Activated CD4-positive, alpha-beta memory T cell treated with anti-CD3 and anti-CD28 coated beads for 36 hours (primary cell): Measurements from ENCODE around the gene EBI3. TPM values are rescaled to one million over a fixed set of nuclear protein-coding genes. Genes with fewer than 3 reads are reported as not detected.
"Not testable (repeated sequence)": the region's sequence is repeated elsewhere in the genome, so short reads cannot be mapped to it uniquely, and the experiment has no call there.

Experiments used
- CTCF ChIA-PET: fragments of 350-600 bp; sonication (Branson Sonifier 250); formaldehyde crosslinking; loops from one replicate; lab custom pipeline; 2021; ENCODE audit warnings: antibody characterized with exemption, inconsistent platforms; lab: Charles Lee
- POLR2A ChIA-PET: fragments of 350-600 bp; sonication (Branson Sonifier 250); formaldehyde crosslinking; loops from one replicate; lab custom pipeline; 2021; ENCODE audit warnings: antibody characterized with exemption; lab: Charles Lee
- DNase-seq: peaks from one replicate; pipeline ENCODE4 v3.0.0-alpha.2; 2020
- H3K27ac Mint-ChIP-seq: one replicate; pipeline ENCODE4 v1.8.0; 2021; ENCODE audit warnings: mixed read lengths
- H3K27me3 Mint-ChIP-seq: one replicate; pipeline ENCODE4 v1.8.0; 2021; ENCODE audit warnings: mixed read lengths
- H3K36me3 Mint-ChIP-seq: one replicate; pipeline ENCODE4 v1.8.0; 2021; ENCODE audit warnings: mixed read lengths
- H3K4me1 Mint-ChIP-seq: one replicate; pipeline ENCODE4 v1.8.0; 2021; ENCODE audit warnings: low read depth, mixed read lengths
- H3K4me3 Mint-ChIP-seq: one replicate; pipeline ENCODE4 v1.8.0; 2021; ENCODE audit warnings: mild to moderate bottlenecking, mixed read lengths
- H3K9me3 Mint-ChIP-seq: one replicate; pipeline ENCODE4 v1.8.0; 2021; ENCODE audit warnings: mixed read lengths
- intact Hi-C: fragments of 100-400 bp; cut with micrococcal nuclease; formaldehyde crosslinking; loops from one replicate; pipeline ENCODE4 v1.15.1; 2023
- total RNA-seq, 2 experiments: library from RNA; stranded (reverse); gene quantifications; one replicate each; pipeline ENCODE4 v1.2.3, GENCODE V29; 2021

Gene EBI3
- total RNA-seq, 2 experiments from 2014 or later: 11.0 to 14.2 TPM

GRCh38 chr19:4208385-4209094, 20.8 kb upstream of the EBI3 start:
- POLR2A ChIA-PET: no interaction called here
- Mint-ChIP-seq H3K27me3 (no peaks in the 10 kb centered on the region), H3K36me3 (no peaks in the 10 kb centered on the region), H3K4me1 (no peaks in the 10 kb centered on the region), H3K4me3 (no peak overlapping the region), H3K27ac (no peak overlapping the region), H3K9me3 (no peaks in the 10 kb centered on the region)
- CTCF ChIA-PET: interaction anchor here (0.6 to 1.8 kb wide), 6 partner anchors 8 to 330 kb away, joined by 3 to 5 read pairs (median 3); partner anchors contain the start of gene EBI3
- no peak for DNase-seq
- intact Hi-C loops: no loop called here

GRCh38 chr19:4210166-4210731, 19.1 kb upstream of the EBI3 start:
- intact Hi-C loops: no loop called here
- Mint-ChIP-seq H3K36me3 (no peaks in the 10 kb centered on the region), H3K4me1 (peaks cover 6% of the 10 kb centered on the region), H3K9me3 (no peaks in the 10 kb centered on the region), H3K27me3 (no peaks in the 10 kb centered on the region), H3K27ac (no peak overlapping the region), H3K4me3 (no peak overlapping the region)
- ChIA-PET CTCF (no interaction called here), POLR2A (no interaction called here)
- no peak for DNase-seq

GRCh38 chr19:4213116-4213515, 16.2 kb upstream of the EBI3 start:
- DNase-seq: no peak
- ChIA-PET POLR2A (no interaction called here), CTCF (no interaction called here)
- H3K27me3 Mint-ChIP-seq: no peaks in the 10 kb centered on the region
- no peak overlapping the region for H3K27ac Mint-ChIP-seq
- peaks cover 6% of the 10 kb centered on the region for H3K4me1 Mint-ChIP-seq
- intact Hi-C loops: no loop called here
- no peaks in the 10 kb centered on the region for H3K9me3 Mint-ChIP-seq
- H3K4me3 Mint-ChIP-seq: no peak overlapping the region
- H3K36me3 Mint-ChIP-seq: no peaks in the 10 kb centered on the region

- Mint-ChIP-seq H3K9me3 (no peaks in the 10 kb centered on the region), H3K27ac (no peak overlapping the region), H3K4me3 (no peak overlapping the region), H3K36me3 (no peaks in the 10 kb centered on the region), H3K27me3 (no peaks in the 10 kb centered on the region), H3K4me1 (peaks cover 6% of the 10 kb centered on the region)
- DNase-seq: no peak
- CTCF ChIA-PET: no interaction called here
- POLR2A ChIA-PET: no interaction called here
- intact Hi-C loops: no loop called here
These were observed 13.5 kb upstream of the EBI3 start for GRCh38 chr19:4215807-4216206.

GRCh38 chr19:4216846-4217245, 12.5 kb upstream of the EBI3 start:
- intact Hi-C loops: no loop called here
- Mint-ChIP-seq H3K4me3 (no peak overlapping the region), H3K4me1 (peaks cover 6% of the 10 kb centered on the region), H3K36me3 (no peaks in the 10 kb centered on the region), H3K27ac (no peak overlapping the region), H3K27me3 (no peaks in the 10 kb centered on the region), H3K9me3 (no peaks in the 10 kb centered on the region)
- ChIA-PET POLR2A (no interaction called here), CTCF (interaction anchor here (1.0 to 1.3 kb wide), 2 partner anchors 9 to 77 kb away, joined by 3 to 4 read pairs; no protein-coding TSS in a partner anchor)
- DNase-seq: no peak

GRCh38 chr19:4217429-4218264, 11.7 kb upstream of the EBI3 start:
- no peak overlapping the region for H3K4me3 Mint-ChIP-seq
- H3K36me3 Mint-ChIP-seq: no peaks in the 10 kb centered on the region
- no peaks in the 10 kb centered on the region for H3K27me3 Mint-ChIP-seq
- H3K9me3 Mint-ChIP-seq: no peaks in the 10 kb centered on the region
- intact Hi-C loops: no loop called here
- ChIA-PET CTCF (interaction anchor here (1.0 to 1.3 kb wide), 3 partner anchors 9 to 78 kb away, joined by 3 to 4 read pairs (median 3); no protein-coding TSS in a partner anchor), POLR2A (no interaction called here)
- no peak overlapping the region for H3K27ac Mint-ChIP-seq
- DNase-seq: no peak
- H3K4me1 Mint-ChIP-seq: peaks cover 6% of the 10 kb centered on the region

GRCh38 chr19:4218523-4218922, 10.8 kb upstream of the EBI3 start:
- H3K27me3 Mint-ChIP-seq, H3K9me3 Mint-ChIP-seq, H3K4me3 Mint-ChIP-seq, H3K36me3 Mint-ChIP-seq, DNase-seq, H3K27ac Mint-ChIP-seq, H3K4me1 Mint-ChIP-seq, intact Hi-C loops, POLR2A ChIA-PET: not testable (repeated sequence)
- CTCF ChIA-PET: interaction anchor here (0.9 to 1.1 kb wide), 2 partner anchors 10 to 16 kb away, joined by 3 read pairs; no protein-coding TSS in a partner anchor

GRCh38 chr19:4220188-4220587, 9.1 kb upstream of the EBI3 start:
- no peaks in the 10 kb centered on the region for H3K4me1 Mint-ChIP-seq
- no peak overlapping the region for H3K4me3 Mint-ChIP-seq
- intact Hi-C loops: no loop called here
- ChIA-PET POLR2A (no interaction called here), CTCF (no interaction called here)
- no peak for DNase-seq
- H3K27ac Mint-ChIP-seq: no peak overlapping the region
- no peaks in the 10 kb centered on the region for H3K9me3 Mint-ChIP-seq
- no peaks in the 10 kb centered on the region for H3K27me3 Mint-ChIP-seq
- H3K36me3 Mint-ChIP-seq: no peaks in the 10 kb centered on the region

- ChIA-PET CTCF (no interaction called here), POLR2A (no interaction called here)
- Mint-ChIP-seq H3K9me3 (no peaks in the 10 kb centered on the region), H3K4me1 (no peaks in the 10 kb centered on the region), H3K36me3 (no peaks in the 10 kb centered on the region), H3K4me3 (no peak overlapping the region), H3K27me3 (peaks cover under 1% of the 10 kb centered on the region), H3K27ac (no peak overlapping the region)
- intact Hi-C loops: no loop called here
- no peak for DNase-seq
These were observed 4.9 kb upstream of the EBI3 start for GRCh38 chr19:4224470-4224869.

- ChIA-PET CTCF (no interaction called here), POLR2A (no interaction called here)
- H3K27ac Mint-ChIP-seq: no peak overlapping the region
These were observed 3.4 kb upstream of the EBI3 start for GRCh38 chr19:4225885-4226284.

GRCh38 chr19:4227771-4228170, 1.6 kb upstream of the EBI3 start:
- H3K27me3 Mint-ChIP-seq: peaks cover 4% of the 10 kb centered on the region
- ChIA-PET CTCF (no interaction called here), POLR2A (no interaction called here)
- H3K27ac Mint-ChIP-seq: no peak overlapping the region
- no peak overlapping the region for H3K4me3 Mint-ChIP-seq
- no peak for DNase-seq
- no peaks in the 10 kb centered on the region for H3K36me3 Mint-ChIP-seq
- H3K9me3 Mint-ChIP-seq: no peaks in the 10 kb centered on the region
- no peaks in the 10 kb centered on the region for H3K4me1 Mint-ChIP-seq
- intact Hi-C loops: loop anchor here (2.0 kb wide), 1 partner anchor 19 kb away; the partner anchor contains the start of gene YJU2

More at GRCh38 chr19:4225885-4226284, 3.4 kb upstream of the EBI3 start:
- Mint-ChIP-seq H3K36me3 (no peaks in the 10 kb centered on the region), H3K4me3 (no peak overlapping the region), H3K4me1 (no peaks in the 10 kb centered on the region), H3K9me3 (no peaks in the 10 kb centered on the region), H3K27me3 (peaks cover 4% of the 10 kb centered on the region)
- intact Hi-C loops: no loop called here
- no peak for DNase-seq

- no peaks in the 10 kb centered on the region for H3K4me1 Mint-ChIP-seq
- peaks cover 9% of the 10 kb centered on the region for H3K27me3 Mint-ChIP-seq
- H3K9me3 Mint-ChIP-seq: no peaks in the 10 kb centered on the region
- no peak overlapping the region for H3K4me3 Mint-ChIP-seq
- DNase-seq: no peak
- CTCF ChIA-PET: interaction anchor here (0.9 to 1.3 kb wide), 3 partner anchors 18 to 123 kb away, joined by 3 to 5 read pairs (median 4); partner anchors contain the start of gene YJU2
- no peaks in the 10 kb centered on the region for H3K36me3 Mint-ChIP-seq
- intact Hi-C loops: loop anchor here (2.0 kb wide), 1 partner anchor 18 kb away; the partner anchor contains the start of gene YJU2
- no peak overlapping the region for H3K27ac Mint-ChIP-seq
- POLR2A ChIA-PET: no interaction called here
These were observed 551 bp upstream of the EBI3 start for GRCh38 chr19:4228765-4229178.
